GM19025 (cell line): ENCODE results near the gene TTC27.

ENCODE experiments used
- ATAC-seq: cut with Tn5 transposase; IDR thresholded peaks from one replicate; pipeline ENCODE4 v1.9.1; 2021; ENCODE audit warnings: mild to moderate bottlenecking, low read depth, moderate library complexity; ENCODE audit not compliant: unreplicated experiment

The TTC27 gene

GRCh38 chr2:32666704-32667103 is 38.9 kb downstream of the TTC27 start:
- no peak for ATAC-seq

DNA sequence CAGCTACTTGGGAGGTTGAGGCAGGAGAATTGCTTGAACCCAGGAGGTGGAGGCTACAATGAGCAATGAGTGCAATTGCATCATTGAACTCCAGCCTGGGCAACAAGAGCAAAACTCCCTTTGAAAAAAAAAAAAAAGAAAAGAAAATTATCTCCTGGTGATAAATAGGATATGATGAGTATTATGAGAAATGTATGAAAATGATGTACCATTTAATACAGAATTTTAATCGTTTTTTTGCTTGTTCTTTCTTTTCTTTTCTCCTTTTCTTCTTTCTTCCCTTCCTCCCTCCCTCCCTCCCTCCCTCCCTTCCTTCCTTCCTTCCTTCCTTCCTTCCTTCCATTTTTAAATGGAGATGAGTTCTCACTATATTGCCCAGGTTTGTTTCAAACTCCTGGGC is 40.4 kb downstream of the TTC27 start:
- ATAC-seq: no peak

- no peak for ATAC-seq
Observed at GRCh38 chr2:32671885-32672533, 44.2 kb downstream of the TTC27 start.

DNA sequence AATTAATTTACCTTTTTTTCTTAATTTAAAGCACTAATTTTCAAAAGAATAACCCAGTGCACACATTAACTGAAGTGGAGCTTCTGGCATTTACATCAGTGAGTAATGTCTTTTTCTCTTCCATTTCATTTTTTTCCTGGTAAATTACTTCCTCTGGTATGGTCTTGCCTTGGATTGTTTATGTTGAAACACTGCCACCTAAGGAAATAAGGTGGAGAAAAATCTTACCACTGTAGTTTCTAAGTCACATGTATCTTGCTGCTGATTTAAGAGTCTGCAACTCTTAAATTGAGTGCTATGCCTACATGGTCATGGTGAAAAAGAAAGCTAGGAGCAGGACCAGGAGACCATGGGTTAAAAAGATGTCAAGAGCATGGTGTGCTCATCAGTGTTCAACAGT is 51.0 kb downstream of the TTC27 start:
- ATAC-seq: no peak

- ATAC-seq: no peak
Observed at GRCh38 chr2:32680942-32681341, 53.1 kb downstream of the TTC27 start.

- ATAC-seq: no peak
Observed at GRCh38 chr2:32683520-32684086, 55.8 kb downstream of the TTC27 start.

- ATAC-seq: no peak
Observed at GRCh38 chr2:32688541-32688940, 60.7 kb downstream of the TTC27 start.

GRCh38 chr2:32691678-32692077 is 63.8 kb downstream of the TTC27 start:
- ATAC-seq: no peak

DNA sequence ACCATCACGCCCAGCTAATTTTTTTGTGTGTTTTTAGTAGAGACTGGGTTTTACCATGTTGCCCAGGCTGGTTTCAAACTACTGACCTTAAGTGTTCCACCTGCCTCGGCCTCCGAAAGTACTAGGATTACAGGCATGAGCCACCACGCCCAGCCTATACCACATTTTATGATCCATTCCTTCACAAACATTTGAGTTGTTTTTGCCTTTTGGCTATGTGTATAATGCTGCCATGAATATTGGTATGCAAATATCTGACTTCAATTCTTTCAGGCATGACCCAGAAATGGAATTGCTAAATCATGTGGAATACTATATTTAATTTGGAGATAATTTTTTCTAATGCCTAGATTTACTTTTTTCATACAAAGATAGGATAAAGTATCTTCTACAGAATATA is 68.6 kb downstream of the TTC27 start:
- ATAC-seq: no peak

- ATAC-seq: no peak
Observed at GRCh38 chr2:32697156-32697555, 69.3 kb downstream of the TTC27 start.

- ATAC-seq: no peak
Observed at GRCh38 chr2:32699151-32699550, 71.3 kb downstream of the TTC27 start.

DNA sequence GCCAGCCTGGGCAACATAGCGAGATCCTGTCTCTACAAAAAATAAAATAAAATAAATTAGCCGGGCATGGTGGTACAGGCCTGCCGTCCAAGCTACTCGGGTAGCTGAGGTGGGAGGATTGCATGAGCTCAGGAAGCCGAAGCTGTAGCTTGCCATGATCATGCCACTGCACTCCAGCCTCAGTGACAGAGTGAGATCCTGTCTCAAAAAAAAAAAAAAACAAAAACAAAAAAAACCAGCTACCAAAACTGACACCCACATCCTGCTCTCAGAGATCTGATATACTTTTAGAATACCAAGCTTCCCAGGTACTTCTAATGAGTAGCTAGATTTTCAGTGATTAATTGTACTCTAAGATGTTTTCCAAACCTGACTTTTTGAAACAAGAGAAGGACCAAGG is 74.0 kb downstream of the TTC27 start:
- no peak for ATAC-seq

DNA sequence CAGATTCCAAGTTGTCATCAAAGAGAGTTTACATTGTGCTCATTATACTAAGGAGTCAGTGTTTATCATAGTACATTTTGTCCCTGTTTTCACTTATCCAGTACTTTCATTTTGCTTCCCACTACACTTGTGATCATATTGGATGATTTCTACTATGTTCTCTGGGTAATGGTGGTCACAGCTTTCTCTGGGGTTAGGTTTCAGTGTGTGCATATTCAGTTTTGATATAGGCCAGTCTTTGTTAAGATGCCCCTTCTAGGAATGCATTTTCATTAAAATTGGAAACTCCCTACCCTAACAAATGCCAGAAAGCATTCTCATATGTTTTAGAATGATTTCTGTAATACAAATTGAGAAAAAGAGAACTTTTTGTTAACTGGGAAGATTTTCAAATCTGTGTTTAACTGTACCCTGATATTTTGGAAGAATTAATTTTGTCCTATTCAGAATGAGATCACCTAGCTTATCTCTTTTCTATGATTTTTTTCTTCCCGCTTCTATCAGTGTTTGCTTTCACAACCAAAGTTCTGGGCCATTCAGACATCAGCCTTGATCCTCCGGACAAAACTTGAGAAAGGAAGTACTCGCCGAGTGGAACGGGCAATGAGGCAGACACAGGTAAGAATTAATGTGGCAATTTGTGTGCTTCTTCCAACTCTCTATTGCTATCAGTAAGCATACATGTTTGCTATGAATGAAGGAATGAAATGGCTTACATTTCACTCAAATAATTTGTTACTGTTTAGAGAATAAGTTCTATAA is 74.6 kb downstream of the TTC27 start:
- no peak for ATAC-seq

- no peak for ATAC-seq
Observed at GRCh38 chr2:32706815-32707579, 79.1 kb downstream of the TTC27 start.

DNA sequence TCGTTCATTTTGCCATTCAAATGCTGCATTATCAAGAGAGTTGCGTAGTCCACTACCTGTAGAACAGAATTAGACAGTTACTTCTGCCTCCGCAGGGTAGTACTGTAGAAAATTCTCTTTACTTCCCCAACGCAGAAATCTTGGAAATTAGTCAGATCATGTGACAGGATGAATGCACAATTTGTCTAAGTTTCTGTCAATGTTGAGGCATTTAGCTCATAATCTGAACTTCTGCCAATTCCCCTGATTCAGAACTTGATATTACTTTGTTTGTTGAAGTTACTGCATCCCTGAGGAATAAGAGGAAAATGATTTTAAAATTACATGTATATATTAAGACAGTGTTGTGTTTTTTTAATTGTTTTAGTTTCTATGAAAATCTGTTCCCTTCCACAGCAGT is 83.4 kb downstream of the TTC27 start:
- ATAC-seq: no peak

DNA sequence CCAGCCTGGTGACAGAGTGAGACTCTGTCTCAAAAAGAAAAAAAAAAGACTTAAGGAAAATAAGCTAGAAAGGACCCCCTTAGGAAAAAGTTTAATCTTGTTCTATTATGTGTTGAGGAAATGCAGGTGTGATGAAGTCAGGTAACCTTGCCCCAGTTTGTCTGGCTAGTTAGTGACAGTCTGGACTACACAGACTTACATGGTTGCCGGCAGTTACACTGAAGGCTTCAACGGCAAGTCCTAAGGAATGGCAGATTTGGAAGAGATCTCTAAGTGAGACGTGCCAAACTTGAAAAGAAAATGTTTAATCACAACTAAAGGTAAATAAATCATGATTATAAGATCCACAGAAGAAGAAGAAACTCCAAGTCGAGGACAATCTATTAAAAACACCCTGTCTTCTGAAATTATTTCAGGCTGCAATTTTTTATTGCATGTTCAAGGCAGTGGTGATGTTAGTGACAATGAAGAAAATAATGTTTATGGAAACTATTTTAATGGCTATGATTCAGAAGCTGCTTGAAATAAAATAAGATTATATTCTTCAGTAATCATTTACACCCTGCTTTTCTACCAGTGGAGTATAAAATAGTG is 84.2 kb downstream of the TTC27 start:
- no peak for ATAC-seq

GRCh38 chr2:32712870-32713269 is 85.0 kb downstream of the TTC27 start:
- no peak for ATAC-seq

- ATAC-seq: no peak
Observed at GRCh38 chr2:32714521-32714920, 86.7 kb downstream of the TTC27 start.

- peak; percentile 92 for ATAC-seq
Observed at GRCh38 chr2:32715391-32715841, 87.6 kb downstream of the TTC27 start.

- ATAC-seq: no peak
Observed at GRCh38 chr2:32715981-32716380, 88.1 kb downstream of the TTC27 start.

DNA sequence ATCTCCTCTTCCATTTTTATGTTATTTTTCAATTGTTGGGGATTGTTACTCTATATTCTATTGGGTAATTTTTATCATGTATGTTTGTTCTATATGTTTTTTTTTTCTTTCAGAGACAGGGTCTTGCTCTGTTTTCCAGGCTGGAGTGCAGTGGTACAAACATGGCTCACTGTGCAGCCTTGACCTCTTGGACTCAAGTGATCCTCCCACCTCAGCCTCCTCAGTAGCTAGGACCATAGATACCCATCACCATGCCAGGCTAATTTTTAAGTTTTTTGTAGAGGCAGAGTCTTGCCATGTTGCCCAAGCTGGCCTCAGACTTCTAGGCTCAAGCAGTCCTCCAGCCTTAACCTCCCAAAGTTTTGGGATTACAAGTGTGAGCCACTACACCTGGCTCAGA is 88.7 kb downstream of the TTC27 start:
- no peak for ATAC-seq
